IPS DF 6.9 (cell line): ENCODE measurements around the gene SLC8A2.

Source experiments
- DNase-seq: peaks from one replicate; pipeline ENCODE4 v3.0.0-alpha.2; 2013; ENCODE audit warnings: low read depth, low spot score
- H3K27ac ChIP-seq: one replicate; pipeline ENCODE4 v1.5.1; 2013; ENCODE audit warnings: low read length, control low read depth
- H3K27me3 ChIP-seq: 2 replicates; pipeline ENCODE4 v1.6.1; 2013; ENCODE audit warnings: mild to moderate bottlenecking, low read length; ENCODE audit not compliant: control insufficient read depth, insufficient read depth
- H3K36me3 ChIP-seq: 2 replicates; pipeline ENCODE4 v1.6.1; 2013; ENCODE audit warnings: low read length; ENCODE audit not compliant: control insufficient read depth, insufficient read depth
- H3K4me1 ChIP-seq: 2 replicates; pipeline ENCODE4 v1.6.1; 2013; ENCODE audit warnings: low read length; ENCODE audit not compliant: control insufficient read depth, insufficient read depth
- H3K4me3 ChIP-seq: 2 replicates; pipeline ENCODE4 v1.5.1; 2013; ENCODE audit warnings: mild to moderate bottlenecking, low read length
- H3K9me3 ChIP-seq: 2 replicates; pipeline ENCODE4 v1.6.1; 2013; ENCODE audit warnings: low read length, inconsistent platforms; ENCODE audit not compliant: control insufficient read depth, insufficient read depth
- WGBS: extraction: QIAGEN DNeasy Blood & Tissue Kit; methylation state at CpG from one replicate; pipeline ENCODE4 v1.1.7; 2013; ENCODE audit warnings: mixed read lengths, missing lambda C conversion rate; ENCODE audit not compliant: insufficient read length, insufficient coverage; 5-methylcytosine and 5-hydroxymethylcytosine counted together

Gene SLC8A2

DNA sequence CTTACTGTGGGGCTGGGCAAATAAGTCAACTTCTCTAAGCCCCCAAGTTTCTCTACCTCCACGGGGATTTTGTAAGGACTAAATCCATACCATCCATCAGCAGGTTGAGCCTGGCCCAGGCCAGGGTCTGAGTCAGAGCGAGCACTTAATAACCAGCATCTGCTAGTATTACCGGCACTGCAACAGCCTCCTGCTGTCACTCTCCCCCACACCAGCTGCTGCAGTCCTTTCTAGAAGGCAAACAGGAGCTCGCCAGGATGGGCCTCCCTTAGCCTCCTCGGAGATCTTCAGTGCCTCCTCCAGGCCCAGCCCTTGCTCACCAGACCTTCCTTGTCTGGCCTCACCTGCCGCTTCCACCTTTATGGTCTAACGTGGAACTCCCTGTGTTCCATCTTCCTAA, 40.0 kb upstream of the SLC8A2 start:
- Histone ChIP-seq H3K4me3 (no peak overlapping the region), H3K36me3 (no peaks in the 10 kb centered on the region), H3K27ac (no peak overlapping the region), H3K4me1 (peaks cover 2% of the 10 kb centered on the region; the same call in 1 of the 2 replicates), H3K27me3 (no peaks in the 10 kb centered on the region), H3K9me3 (no peaks in the 10 kb centered on the region)
- no peak for DNase-seq
- WGBS, result no CpG with 5 or more reads among the region's 7 CpGs

DNA sequence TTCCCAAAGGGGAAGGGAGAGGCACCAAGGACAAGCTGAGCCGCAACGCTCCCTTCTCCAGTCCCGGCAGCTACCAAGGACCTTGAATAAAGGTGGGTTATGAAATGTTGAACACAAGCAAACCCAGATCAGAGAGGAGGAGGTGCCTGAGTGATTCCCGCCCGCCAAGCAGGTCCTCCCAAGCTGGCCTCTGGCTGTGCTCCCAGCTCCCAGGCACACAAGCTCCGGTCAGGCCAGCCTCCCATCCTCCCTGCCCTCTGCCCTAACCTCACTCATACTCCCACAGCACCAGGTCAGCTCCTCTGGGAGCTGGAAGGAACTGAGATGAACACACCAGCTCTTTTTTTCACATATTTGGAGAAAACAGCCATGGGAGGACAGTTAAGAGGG, 39.4 kb upstream of the SLC8A2 start:
- H3K4me1 ChIP-seq, result peaks cover 2% of the 10 kb centered on the region; the same call in 1 of the 2 replicates
- no peaks in the 10 kb centered on the region for H3K27me3 ChIP-seq
- no CpG with 5 or more reads among the region's 6 CpGs for WGBS
- no peak overlapping the region for H3K4me3 ChIP-seq
- DNase-seq, result no peak
- H3K27ac ChIP-seq, result no peak overlapping the region
- no peaks in the 10 kb centered on the region for H3K9me3 ChIP-seq
- H3K36me3 ChIP-seq, result no peaks in the 10 kb centered on the region

DNA sequence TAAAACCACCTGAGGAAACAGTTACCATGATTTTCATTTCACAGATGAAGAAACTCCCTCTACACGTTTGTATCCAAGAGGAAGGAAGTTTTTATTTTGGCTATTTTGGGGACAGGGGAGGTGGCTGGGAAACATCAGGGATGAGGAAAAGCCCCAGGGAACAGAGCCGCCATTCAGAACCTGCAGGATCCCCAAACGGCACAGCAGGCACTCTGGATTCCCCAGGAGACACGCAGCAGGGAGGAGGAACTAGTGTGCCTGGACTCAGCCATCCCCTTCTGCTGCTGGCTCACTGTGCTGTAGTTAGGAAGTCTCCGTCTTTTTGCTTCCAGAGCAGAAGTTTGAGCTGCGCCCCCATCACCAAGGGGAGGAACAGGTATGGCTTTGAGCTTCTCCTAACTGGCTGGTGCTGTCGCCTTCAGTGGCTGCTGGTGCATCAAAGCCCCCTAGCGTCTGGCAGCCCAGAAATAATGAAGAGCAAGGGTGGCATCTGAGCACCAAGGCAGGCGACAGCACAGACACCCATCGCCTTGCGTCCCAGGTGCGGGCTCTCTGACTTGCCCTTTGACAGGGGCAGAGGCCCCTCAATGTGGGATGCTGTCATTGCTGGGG, 38.9 kb upstream of the SLC8A2 start:
- H3K27me3 ChIP-seq, result no peaks in the 10 kb centered on the region
- DNase-seq, result no peak
- H3K27ac ChIP-seq, result no peak overlapping the region
- no peaks in the 10 kb centered on the region for H3K9me3 ChIP-seq
- H3K4me1 ChIP-seq, result peaks cover 2% of the 10 kb centered on the region; the same call in 1 of the 2 replicates
- no peaks in the 10 kb centered on the region for H3K36me3 ChIP-seq
- H3K4me3 ChIP-seq, result no peak overlapping the region
- WGBS, result no CpG with 5 or more reads among the region's 12 CpGs

DNA sequence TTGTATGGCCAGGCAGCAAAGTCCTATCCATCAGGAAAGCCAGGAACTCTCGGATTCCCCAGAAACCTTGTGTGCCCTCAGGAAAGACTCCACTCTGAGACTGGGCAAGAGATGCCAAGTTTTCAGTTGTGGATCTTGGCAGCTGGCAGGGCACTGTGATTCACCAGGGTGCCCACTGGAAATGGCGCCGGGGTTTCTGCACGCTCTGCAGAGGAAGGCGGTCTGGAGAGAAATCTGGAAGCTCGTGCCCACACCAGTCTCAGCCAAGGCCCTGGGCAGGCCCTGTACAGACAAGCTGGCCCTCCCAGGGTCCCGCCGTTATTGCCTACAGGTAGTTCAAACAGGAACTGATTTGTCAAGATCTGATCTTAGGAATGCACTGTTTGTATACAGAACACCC, 38.3 kb upstream of the SLC8A2 start:
- Histone ChIP-seq H3K4me3 (no peak overlapping the region), H3K36me3 (no peaks in the 10 kb centered on the region), H3K4me1 (peaks cover 2% of the 10 kb centered on the region; the same call in 1 of the 2 replicates), H3K9me3 (no peaks in the 10 kb centered on the region), H3K27me3 (no peaks in the 10 kb centered on the region), H3K27ac (no peak overlapping the region)
- DNase-seq, result no peak
- no CpG with 5 or more reads among the region's 8 CpGs for WGBS

DNA sequence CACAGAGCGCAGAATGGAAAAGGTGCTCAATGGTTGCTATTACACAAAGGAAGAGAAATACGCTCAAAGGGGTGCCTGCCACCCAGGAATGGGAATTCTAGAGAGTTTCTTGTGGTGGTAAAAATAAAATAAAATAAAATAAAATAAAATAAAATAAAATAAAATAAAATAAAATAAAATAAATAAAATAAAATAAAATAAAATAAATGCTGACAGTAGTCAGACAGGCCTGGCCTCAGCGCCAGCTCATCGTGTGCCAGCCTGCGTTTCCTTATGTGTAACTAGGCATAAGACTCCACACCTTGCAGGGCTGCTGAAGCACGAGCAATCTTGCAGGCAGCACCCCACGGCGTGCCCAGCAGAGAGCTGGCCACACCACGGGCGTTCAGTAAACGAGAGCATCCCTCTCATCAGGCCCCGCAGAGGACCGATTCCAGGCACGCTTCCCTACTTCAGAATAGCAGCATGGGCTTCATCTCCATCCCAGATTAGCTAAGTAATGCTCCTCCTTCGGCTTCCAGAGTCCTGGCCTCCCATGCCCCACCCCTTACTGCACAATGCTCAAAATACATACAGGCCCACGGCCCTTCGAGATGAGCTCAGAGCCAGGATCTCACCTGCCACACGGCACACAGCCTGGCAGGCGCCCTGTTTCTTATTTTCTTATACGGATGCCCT, 37.6 kb upstream of the SLC8A2 start:
- H3K27me3 ChIP-seq, result no peaks in the 10 kb centered on the region
- no peak overlapping the region for H3K27ac ChIP-seq
- no CpG with 5 or more reads among the region's 20 CpGs for WGBS
- no peaks in the 10 kb centered on the region for H3K36me3 ChIP-seq
- H3K4me1 ChIP-seq, result peaks cover 2% of the 10 kb centered on the region; the same call in 1 of the 2 replicates
- H3K4me3 ChIP-seq, result no peak overlapping the region
- no peaks in the 10 kb centered on the region for H3K9me3 ChIP-seq
- DNase-seq, result no peak

DNA sequence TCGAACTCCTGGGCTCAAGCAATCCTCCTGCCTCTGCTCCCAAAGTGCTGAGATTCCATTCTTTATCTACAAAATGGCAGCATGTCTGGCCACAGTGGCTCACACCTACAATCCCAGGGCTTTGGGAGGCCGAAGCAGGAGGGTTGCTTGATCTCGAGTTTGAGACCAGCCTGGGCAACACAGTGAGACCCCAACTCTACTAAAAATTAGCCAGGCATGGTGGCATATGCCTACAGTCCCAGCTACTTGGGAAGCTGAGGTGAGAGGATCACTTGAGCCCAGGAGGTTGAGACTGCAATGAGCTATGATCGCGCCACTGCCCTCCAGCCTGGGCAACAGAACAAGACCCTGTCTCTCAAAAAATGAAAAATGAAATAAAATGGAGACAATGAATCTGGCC, 37.0 kb upstream of the SLC8A2 start:
- no CpG with 5 or more reads among the region's 5 CpGs for WGBS
- no peaks in the 10 kb centered on the region for H3K36me3 ChIP-seq
- H3K4me1 ChIP-seq, result peaks cover 2% of the 10 kb centered on the region; the same call in 1 of the 2 replicates
- no peaks in the 10 kb centered on the region for H3K27me3 ChIP-seq
- H3K27ac ChIP-seq, result no peak overlapping the region
- no peaks in the 10 kb centered on the region for H3K9me3 ChIP-seq
- no peak overlapping the region for H3K4me3 ChIP-seq
- no peak for DNase-seq

DNA sequence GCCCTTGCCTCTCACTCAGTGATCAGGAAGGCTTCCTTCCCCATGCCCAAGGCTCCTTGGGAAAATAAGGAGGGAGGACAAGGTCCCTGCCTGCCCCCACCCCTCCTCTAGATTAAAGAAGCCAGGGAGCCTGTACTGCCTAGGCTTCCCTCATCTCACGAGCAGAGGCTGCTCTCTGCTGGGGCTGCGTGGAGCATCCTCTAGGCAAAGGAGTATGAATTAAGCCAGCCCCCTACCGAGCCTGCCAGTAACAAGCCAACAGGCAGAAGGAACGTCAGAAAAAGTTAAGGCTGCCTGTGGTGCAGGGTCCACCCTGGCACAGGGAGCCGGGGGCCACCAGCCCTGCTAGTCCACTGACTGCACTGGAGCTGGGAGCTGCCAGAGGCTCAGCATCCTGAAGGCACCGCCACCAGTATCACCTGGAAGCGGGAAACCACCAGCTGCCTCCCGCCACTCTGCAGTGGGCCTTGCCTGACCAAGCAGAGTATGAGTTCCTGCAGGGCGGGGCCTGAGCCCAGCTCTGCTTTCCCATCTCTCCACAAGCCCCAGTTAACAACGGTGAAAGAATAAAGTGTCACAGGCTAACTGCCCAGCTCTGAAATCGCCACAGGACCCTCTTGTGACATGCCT, 36.3 kb upstream of the SLC8A2 start:
- H3K4me1 ChIP-seq, result peaks cover 2% of the 10 kb centered on the region; the same call in 1 of the 2 replicates
- DNase-seq, result no peak
- no peak overlapping the region for H3K4me3 ChIP-seq
- H3K27me3 ChIP-seq, result no peaks in the 10 kb centered on the region
- no peak overlapping the region for H3K27ac ChIP-seq
- no CpG with 5 or more reads among the region's 11 CpGs for WGBS
- no peaks in the 10 kb centered on the region for H3K9me3 ChIP-seq
- H3K36me3 ChIP-seq, result no peaks in the 10 kb centered on the region; the same call in 1 of the 2 replicates

DNA sequence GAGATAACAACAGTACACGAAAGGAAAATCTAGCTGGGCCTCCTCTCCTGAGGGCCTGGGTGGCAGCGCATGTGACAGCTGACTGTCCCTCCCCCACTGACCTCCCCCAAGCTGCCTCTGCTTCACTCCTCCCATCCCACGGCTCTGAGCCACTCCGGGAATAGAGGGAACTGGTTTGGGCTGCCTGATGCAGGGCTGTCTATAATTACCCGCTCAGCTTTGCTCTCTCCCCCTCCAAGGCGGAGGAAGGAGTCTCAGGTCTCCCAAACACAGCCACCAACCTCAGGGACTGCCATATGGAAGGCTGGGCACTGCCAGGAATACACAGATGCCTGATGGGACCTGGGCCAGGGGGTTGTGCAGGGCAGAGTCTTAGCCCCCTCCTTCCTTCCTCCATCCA, 35.3 kb upstream of the SLC8A2 start:
- no peak for DNase-seq
- no CpG with 5 or more reads among the region's 6 CpGs for WGBS

DNA sequence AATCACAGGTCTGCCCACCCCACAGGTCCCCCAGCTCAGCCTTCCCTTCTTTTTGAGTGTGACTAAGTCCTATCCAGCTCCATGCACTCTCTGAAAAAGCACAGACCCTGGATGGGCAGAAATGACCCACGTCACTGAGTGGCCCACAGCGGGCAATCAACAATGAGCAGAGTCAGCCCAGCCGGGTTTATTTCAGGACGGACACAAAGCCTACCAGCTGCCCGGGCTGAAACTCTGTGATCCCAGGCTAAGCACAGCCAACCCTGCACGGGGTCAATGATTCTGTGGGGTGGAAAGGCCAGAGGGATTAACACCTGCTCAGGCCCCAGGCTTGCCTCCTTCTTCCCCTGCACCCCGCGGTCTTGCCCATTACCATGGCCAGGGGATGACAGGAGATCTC, 34.8 kb upstream of the SLC8A2 start:
- WGBS, result no CpG with 5 or more reads among the region's 8 CpGs
- no peaks in the 10 kb centered on the region for H3K9me3 ChIP-seq
- H3K27me3 ChIP-seq, result no peaks in the 10 kb centered on the region
- no peaks in the 10 kb centered on the region; the same call in 1 of the 2 replicates for H3K36me3 ChIP-seq
- H3K4me3 ChIP-seq, result no peak overlapping the region
- H3K4me1 ChIP-seq, result peaks cover 2% of the 10 kb centered on the region; the same call in 1 of the 2 replicates
- no peak for DNase-seq
- no peak overlapping the region for H3K27ac ChIP-seq

More for the DNA sequence above, 35.3 kb upstream of the SLC8A2 start:
- Histone ChIP-seq H3K27ac (no peak overlapping the region), H3K9me3 (no peaks in the 10 kb centered on the region), H3K36me3 (no peaks in the 10 kb centered on the region; the same call in 1 of the 2 replicates), H3K4me1 (peaks cover 2% of the 10 kb centered on the region; the same call in 1 of the 2 replicates), H3K4me3 (no peak overlapping the region), H3K27me3 (no peaks in the 10 kb centered on the region)

DNA sequence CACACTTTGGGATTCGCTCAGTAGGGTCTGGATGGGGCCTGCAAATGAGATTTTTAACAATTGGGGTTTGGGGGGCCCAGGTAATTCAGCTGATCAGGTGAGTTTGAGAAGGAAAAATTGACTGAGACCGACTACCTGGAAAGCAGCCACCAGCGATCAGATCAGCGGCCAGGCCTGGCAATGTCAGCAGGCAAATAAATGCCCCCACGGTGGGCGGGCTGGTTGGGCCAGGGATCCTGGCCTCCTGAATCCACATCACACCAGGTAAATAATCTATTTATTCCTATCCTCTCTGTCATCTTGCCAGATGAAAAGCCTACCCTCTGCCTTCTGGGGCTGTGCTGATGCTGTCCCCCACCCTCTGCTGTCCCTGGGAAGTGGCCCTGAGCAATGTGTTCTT, 33.8 kb upstream of the SLC8A2 start:
- no CpG with 5 or more reads among the region's 6 CpGs for WGBS

More for the DNA sequence above, 33.8 kb upstream of the SLC8A2 start:
- Histone ChIP-seq H3K9me3 (no peaks in the 10 kb centered on the region), H3K27ac (no peak overlapping the region), H3K36me3 (no peaks in the 10 kb centered on the region; the same call in none of the 2 replicates), H3K4me1 (peaks cover 2% of the 10 kb centered on the region; the same call in 1 of the 2 replicates), H3K4me3 (no peak overlapping the region), H3K27me3 (no peaks in the 10 kb centered on the region)
- no peak for DNase-seq
